ENCODE results near the gene TJP2. TPM values are rescaled to one million over a fixed set of nuclear protein-coding genes. Genes with fewer than 3 reads are reported as not detected.

Gene TJP2
- total and polyA plus RNA-seq, 2 donors from 2014 or later = 35.9 to 148 TPM

- intact Hi-C loops (cut with DNase I) = no loop called here
- peaks cover 0 to 19% (median 11%) of the 10 kb centered on the region in 3 donors for H3K36me3 ChIP-seq (ENCODE audit: control insufficient read depth in 2 of 3, insufficient read depth in 3 of 3, low read length in 3 of 3)
- FAIRE-seq = no peak
Observed at GRCh38 chr9:69258551-69258950, 84.5 kb downstream of the TJP2 start.

GRCh38 chr9:69260161-69260560 is 86.1 kb downstream of the TJP2 start:
- no peak for TF ChIP-seq CTCF (IDR thresholded peaks at IDR 0.05; ENCODE audit: borderline replicate concordance, extremely low read depth, insufficient read depth)
- no peak for FAIRE-seq

More at GRCh38 chr9:69258551-69258950, 84.5 kb downstream of the TJP2 start:
- Histone ChIP-seq H3K9ac (ENCODE audit: low read length in 3 of 3) (no peak overlapping the region), H3K27me3 (ENCODE audit: control insufficient read depth, insufficient read depth, low read length) (no peaks in the 10 kb centered on the region), H3K4me1 (ENCODE audit: control insufficient read depth in 2 of 3, insufficient read depth in 2 of 3, low read depth in 1 of 3, low read length in 3 of 3) (no peaks in the 10 kb centered on the region), H3K27ac (ENCODE audit: low read depth in 2 of 2, low read length in 2 of 2) (no peak overlapping the region), H3K4me3 (ENCODE audit: low read length in 3 of 3) (no peak overlapping the region), H3K9me3 (ENCODE audit: control insufficient read depth in 2 of 3, insufficient read depth in 1 of 3, low read length in 3 of 3) (no peaks in the 10 kb centered on the region)
- no peak for TF ChIP-seq CTCF (IDR thresholded peaks at IDR 0.05; ENCODE audit: borderline replicate concordance, extremely low read depth, insufficient read depth)
- DNase-seq = no peak

GRCh38 chr9:69261636-69262035 is 87.6 kb downstream of the TJP2 start:
- no peak for DNase-seq
- intact Hi-C loops (cut with DNase I) = no loop called here
- Histone ChIP-seq H3K9ac (ENCODE audit: low read length in 3 of 3) (no peak overlapping the region), H3K4me1 (ENCODE audit: control insufficient read depth in 2 of 3, insufficient read depth in 2 of 3, low read depth in 1 of 3, low read length in 3 of 3) (no peaks in the 10 kb centered on the region), H3K36me3 (ENCODE audit: control insufficient read depth in 2 of 3, insufficient read depth in 3 of 3, low read length in 3 of 3) (peaks cover 0 to 6% (median 0%) of the 10 kb centered on the region in 3 donors), H3K27ac (ENCODE audit: low read depth in 2 of 2, low read length in 2 of 2) (no peak overlapping the region), H3K9me3 (ENCODE audit: control insufficient read depth in 2 of 3, insufficient read depth in 1 of 3, low read length in 3 of 3) (no peaks in the 10 kb centered on the region), H3K27me3 (ENCODE audit: control insufficient read depth, insufficient read depth, low read length) (no peaks in the 10 kb centered on the region), H3K4me3 (ENCODE audit: low read length in 3 of 3) (no peak overlapping the region)
- no peak for TF ChIP-seq CTCF (IDR thresholded peaks at IDR 0.05; ENCODE audit: borderline replicate concordance, extremely low read depth, insufficient read depth)
- FAIRE-seq = no peak

More at GRCh38 chr9:69260161-69260560, 86.1 kb downstream of the TJP2 start:
- no peaks in the 10 kb centered on the region for H3K9me3 ChIP-seq (ENCODE audit: control insufficient read depth in 2 of 3, insufficient read depth in 1 of 3, low read length in 3 of 3)
- H3K27me3 ChIP-seq (ENCODE audit: control insufficient read depth, insufficient read depth, low read length) = no peaks in the 10 kb centered on the region
- no peaks in the 10 kb centered on the region for H3K4me1 ChIP-seq (ENCODE audit: control insufficient read depth in 2 of 3, insufficient read depth in 2 of 3, low read depth in 1 of 3, low read length in 3 of 3)
- intact Hi-C loops (cut with DNase I) = no loop called here
- H3K36me3 ChIP-seq (ENCODE audit: control insufficient read depth in 2 of 3, insufficient read depth in 3 of 3, low read length in 3 of 3) = peaks cover 0 to 7% (median 2%) of the 10 kb centered on the region in 3 donors
- no peak overlapping the region for H3K9ac ChIP-seq (ENCODE audit: low read length in 3 of 3)
- H3K4me3 ChIP-seq (ENCODE audit: low read length in 3 of 3) = no peak overlapping the region
- no peak overlapping the region for H3K27ac ChIP-seq (ENCODE audit: low read depth in 2 of 2, low read length in 2 of 2)
- DNase-seq = no peak

GRCh38 chr9:69264526-69264925 is 90.4 kb downstream of the TJP2 start:
- H3K9ac ChIP-seq (ENCODE audit: low read length in 3 of 3) = no peak overlapping the region
- FAIRE-seq (no peak), DNase-seq (no peak)
- intact Hi-C loops (cut with DNase I) = no loop called here
- no peaks in the 10 kb centered on the region for H3K27me3 ChIP-seq (ENCODE audit: control insufficient read depth, insufficient read depth, low read length)
- no peaks in the 10 kb centered on the region for H3K9me3 ChIP-seq (ENCODE audit: control insufficient read depth in 2 of 3, insufficient read depth in 1 of 3, low read length in 3 of 3)
- H3K27ac ChIP-seq (ENCODE audit: low read depth in 2 of 2, low read length in 2 of 2) = no peak overlapping the region
- no peaks in the 10 kb centered on the region for H3K36me3 ChIP-seq (ENCODE audit: control insufficient read depth in 2 of 3, insufficient read depth in 3 of 3, low read length in 3 of 3)
- no peak for TF ChIP-seq CTCF (IDR thresholded peaks at IDR 0.05; ENCODE audit: borderline replicate concordance, extremely low read depth, insufficient read depth)
- no peak overlapping the region for H3K4me3 ChIP-seq (ENCODE audit: low read length in 3 of 3)
- no peaks in the 10 kb centered on the region for H3K4me1 ChIP-seq (ENCODE audit: control insufficient read depth in 2 of 3, insufficient read depth in 2 of 3, low read depth in 1 of 3, low read length in 3 of 3)
